Smooth muscle cell (in vitro differentiated cells): ENCODE results near the gene LMF1. TPM values are rescaled to one million over a fixed set of nuclear protein-coding genes. Genes with fewer than 3 reads are reported as not detected.
"Not testable (repeated sequence)": the region's sequence is repeated elsewhere in the genome, so short reads cannot be mapped to it uniquely, and the experiment has no call there.

Experiments
- DNase-seq: peaks from one replicate; lab custom pipeline; 2025; ENCODE audit not compliant: unreplicated experiment; lab: John Stamatoyannopoulos, UW
- H2AFZ ChIP-seq: fragments of 200-600 bp; sonication (generic); 2 replicates; pipeline ENCODE4 v1.6.0; 2016; ENCODE audit warnings: antibody characterized with exemption, low read depth, mild to moderate bottlenecking
- H3F3A ChIP-seq: fragments of 200-600 bp; sonication (generic); 2 replicates; pipeline ENCODE4 v1.6.0; 2017; ENCODE audit warnings: antibody characterized with exemption, low read depth
- H3K27ac ChIP-seq: fragments of 200-600 bp; sonication (generic); 2 replicates; pipeline ENCODE4 v1.5.1; 2016; ENCODE audit warnings: low read depth, mild to moderate bottlenecking
- H3K27me3 ChIP-seq: fragments of 200-600 bp; sonication (generic); 2 replicates; pipeline ENCODE4 v1.6.1; 2016; ENCODE audit warnings: low read depth, mild to moderate bottlenecking
- H3K36me3 ChIP-seq: fragments of 200-600 bp; sonication (generic); 2 replicates; pipeline ENCODE4 v1.5.1; 2016; ENCODE audit warnings: low read depth
- H3K4me1 ChIP-seq: fragments of 200-600 bp; sonication (generic); 2 replicates; pipeline ENCODE4 v1.5.1; 2016; ENCODE audit warnings: low read depth
- H3K4me2 ChIP-seq: fragments of 200-600 bp; sonication (generic); 2 replicates; pipeline ENCODE4 v1.6.0; 2016; ENCODE audit warnings: mild to moderate bottlenecking
- H3K4me3 ChIP-seq: fragments of 200-600 bp; sonication (generic); 2 replicates; pipeline ENCODE4 v1.5.1; 2016; ENCODE audit warnings: mild to moderate bottlenecking
- H3K79me2 ChIP-seq: fragments of 200-600 bp; sonication (generic); 2 replicates; pipeline ENCODE4 v1.6.0; 2016; ENCODE audit warnings: low read depth, mild to moderate bottlenecking
- H3K9ac ChIP-seq: fragments of 200-600 bp; sonication (generic); 2 replicates; pipeline ENCODE4 v1.6.0; 2016; ENCODE audit warnings: low read depth
- H3K9me3 ChIP-seq: fragments of 200-600 bp; sonication (generic); replicated peaks from 2 replicates; pipeline ENCODE4 v1.5.1; 2016; ENCODE audit warnings: low read depth
- H4K20me1 ChIP-seq: fragments of 200-600 bp; sonication (generic); 2 replicates; pipeline ENCODE4 v1.6.0; 2016; ENCODE audit warnings: low read depth
- WGBS: methylation state at CpG from one replicate; pipeline ENCODE4 v1.1.7; 2016; ENCODE audit warnings: low lambda C conversion rate; 5-methylcytosine and 5-hydroxymethylcytosine counted together
- polyA plus RNA-seq: library from polyadenylated mRNA; unstranded; fragments of >200 nt; fragmentation: Nextera tagmentation; extraction: Ambion mirVana; gene quantifications from 2 replicates; pipeline ENCODE4 v1.2.1, GENCODE V29; 2016
- total RNA-seq: library from RNA; depleted of rRNA; stranded (reverse); fragments of >200 nt; gene quantifications from 2 replicates; pipeline ENCODE4 v1.2.3, GENCODE V29; 2014
- TF ChIP-seq, protein P1 (sequence below): fragments of 200-600 bp; sonication (generic); IDR thresholded peaks from 2 replicates; pipeline ENCODE4 v1.5.1; 2017; ENCODE audit warnings: borderline replicate concordance, mild to moderate bottlenecking, antibody characterized with exemption; ENCODE audit not compliant: insufficient read depth, poor library complexity, severe bottlenecking

The LMF1 gene
- total and polyA plus RNA-seq, 2 experiments from 2014 or later = 25.3 to 29.8 TPM

DNA sequence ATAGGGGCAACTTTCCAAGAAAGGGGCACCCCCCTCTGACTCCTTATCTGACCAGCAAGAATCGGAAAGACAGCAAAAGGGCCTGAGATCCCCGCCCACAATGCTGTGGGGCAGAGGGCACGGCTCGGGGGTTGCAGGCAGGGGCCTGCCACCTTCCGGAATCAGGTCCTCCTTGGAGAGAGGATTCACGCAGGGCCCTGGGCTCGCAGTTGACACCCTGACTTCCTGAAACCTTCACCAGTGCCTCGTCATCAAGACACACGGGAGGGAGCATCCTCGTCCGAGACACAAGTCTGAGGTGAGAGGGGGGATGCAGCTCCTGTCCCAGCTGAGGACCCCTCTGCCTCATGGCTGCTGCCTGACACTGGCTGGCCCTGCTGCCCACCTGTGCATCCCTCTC is 81.2 kb downstream of the LMF1 start:
- Histone ChIP-seq H3K9ac (no peak overlapping the region), H4K20me1 (peaks cover 8% of the 10 kb centered on the region), H3K9me3 (no peaks in the 10 kb centered on the region), H3K36me3 (peaks cover 6% of the 10 kb centered on the region), H3K4me2 (no peak overlapping the region), H3K79me2 (no peaks in the 10 kb centered on the region), H3K27me3 (no peaks in the 10 kb centered on the region), H2AFZ (no peak overlapping the region), H3K4me1 (no peaks in the 10 kb centered on the region), H3K27ac (no peak overlapping the region), H3K4me3 (no peak overlapping the region), H3F3A (no peaks in the 10 kb centered on the region)
- WGBS = 94% methylated on average over 11 of the region's 11 CpGs
- TF ChIP-seq, protein P1, sequence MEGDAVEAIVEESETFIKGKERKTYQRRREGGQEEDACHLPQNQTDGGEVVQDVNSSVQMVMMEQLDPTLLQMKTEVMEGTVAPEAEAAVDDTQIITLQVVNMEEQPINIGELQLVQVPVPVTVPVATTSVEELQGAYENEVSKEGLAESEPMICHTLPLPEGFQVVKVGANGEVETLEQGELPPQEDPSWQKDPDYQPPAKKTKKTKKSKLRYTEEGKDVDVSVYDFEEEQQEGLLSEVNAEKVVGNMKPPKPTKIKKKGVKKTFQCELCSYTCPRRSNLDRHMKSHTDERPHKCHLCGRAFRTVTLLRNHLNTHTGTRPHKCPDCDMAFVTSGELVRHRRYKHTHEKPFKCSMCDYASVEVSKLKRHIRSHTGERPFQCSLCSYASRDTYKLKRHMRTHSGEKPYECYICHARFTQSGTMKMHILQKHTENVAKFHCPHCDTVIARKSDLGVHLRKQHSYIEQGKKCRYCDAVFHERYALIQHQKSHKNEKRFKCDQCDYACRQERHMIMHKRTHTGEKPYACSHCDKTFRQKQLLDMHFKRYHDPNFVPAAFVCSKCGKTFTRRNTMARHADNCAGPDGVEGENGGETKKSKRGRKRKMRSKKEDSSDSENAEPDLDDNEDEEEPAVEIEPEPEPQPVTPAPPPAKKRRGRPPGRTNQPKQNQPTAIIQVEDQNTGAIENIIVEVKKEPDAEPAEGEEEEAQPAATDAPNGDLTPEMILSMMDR = no peak
- DNase-seq = no peak

DNA sequence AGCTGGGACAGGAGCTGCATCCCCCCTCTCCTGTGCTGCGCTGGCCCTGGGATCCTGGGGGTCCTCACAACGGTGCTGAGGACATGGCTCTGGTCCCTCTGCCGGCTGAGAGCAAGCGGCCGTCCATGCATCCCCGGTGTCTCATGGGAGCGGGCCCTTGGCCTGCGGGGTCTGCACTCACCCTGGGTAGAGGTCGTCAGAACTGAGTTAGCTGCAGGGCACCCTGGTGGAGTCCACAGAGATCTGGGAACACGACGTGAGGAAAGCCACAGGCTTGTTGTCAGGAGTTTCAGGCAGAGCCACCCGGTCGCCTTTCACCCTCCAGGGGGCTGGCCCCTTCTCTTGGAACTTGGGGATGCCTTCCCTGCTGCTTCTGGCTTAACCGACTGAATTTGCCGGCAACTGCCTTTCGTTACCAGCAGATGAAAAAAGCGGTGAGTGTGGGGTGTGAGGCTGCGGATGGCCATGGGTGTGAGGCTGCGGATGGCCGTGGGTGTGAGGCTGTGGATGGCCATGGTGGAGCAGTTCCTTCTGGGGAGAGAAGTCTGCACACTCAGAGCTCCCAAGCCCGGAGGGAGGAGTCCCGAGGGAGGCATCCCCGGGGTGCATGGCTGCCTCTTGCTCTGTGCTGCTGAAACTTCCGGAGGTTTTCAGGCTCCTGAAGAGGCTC is 81.7 kb downstream of the LMF1 start:
- peaks cover 10% of the 10 kb centered on the region for H3K36me3 ChIP-seq
- H3K4me3 ChIP-seq = no peak overlapping the region
- no peaks in the 10 kb centered on the region for H3K9me3 ChIP-seq
- no peak overlapping the region for H3K27ac ChIP-seq
- H3K4me2 ChIP-seq = no peak overlapping the region
- H3K79me2 ChIP-seq = no peaks in the 10 kb centered on the region
- TF ChIP-seq, protein P1 = no peak
- no peak overlapping the region for H3K9ac ChIP-seq
- H3K4me1 ChIP-seq = no peaks in the 10 kb centered on the region
- DNase-seq = no peak
- H3F3A ChIP-seq = no peaks in the 10 kb centered on the region
- H3K27me3 ChIP-seq = no peaks in the 10 kb centered on the region
- H4K20me1 ChIP-seq = peaks cover 8% of the 10 kb centered on the region
- WGBS = 84% methylated on average over 24 of the region's 24 CpGs
- H2AFZ ChIP-seq = no peak overlapping the region

- H4K20me1 ChIP-seq, H3K4me1 ChIP-seq, DNase-seq, H3F3A ChIP-seq, H3K27ac ChIP-seq, H3K79me2 ChIP-seq, H2AFZ ChIP-seq, H3K27me3 ChIP-seq, H3K9ac ChIP-seq, H3K4me2 ChIP-seq, H3K4me3 ChIP-seq, H3K9me3 ChIP-seq: not testable (repeated sequence)
- H3K36me3 ChIP-seq = peaks cover 10% of the 10 kb centered on the region
- 96% methylated on average over 13 of the region's 15 CpGs for WGBS
Observed at GRCh38 chr16:888456-888855, 82.3 kb downstream of the LMF1 start.

DNA sequence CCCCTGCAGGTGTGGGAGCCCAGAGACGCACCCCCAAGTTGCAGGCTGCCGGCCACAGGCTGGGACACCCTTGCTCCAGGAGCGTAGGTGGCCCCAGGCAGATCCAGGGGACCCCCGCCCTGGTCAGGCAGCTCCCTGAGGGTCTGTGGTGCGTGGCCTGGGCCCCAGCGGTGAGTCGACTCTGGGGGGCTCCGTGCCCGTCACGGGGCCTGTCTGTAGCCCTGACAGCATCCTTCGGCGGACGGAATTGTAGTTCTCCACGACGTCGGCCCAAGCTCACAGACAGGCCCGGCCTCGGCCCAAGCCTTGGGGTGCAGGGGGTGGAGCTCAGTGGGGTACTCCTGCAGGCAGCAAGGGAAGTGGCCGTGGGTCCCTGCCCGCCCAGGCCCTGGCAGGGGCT is 82.9 kb downstream of the LMF1 start:
- TF ChIP-seq, protein P1 = no peak

More for the DNA sequence above, 82.9 kb downstream of the LMF1 start:
- DNase-seq = no peak
- Histone ChIP-seq H3K27me3 (no peaks in the 10 kb centered on the region), H3F3A (no peaks in the 10 kb centered on the region), H3K9me3 (peaks cover 4% of the 10 kb centered on the region), H4K20me1 (no peaks in the 10 kb centered on the region), H3K36me3 (peaks cover 10% of the 10 kb centered on the region), H2AFZ (no peak overlapping the region), H3K4me1 (no peaks in the 10 kb centered on the region), H3K9ac (no peak overlapping the region), H3K4me2 (no peak overlapping the region), H3K79me2 (no peaks in the 10 kb centered on the region), H3K27ac (no peak overlapping the region), H3K4me3 (no peak overlapping the region)
- WGBS = 97% methylated on average over 20 of the region's 20 CpGs
